ENCODE measurements around the gene CLIC4.
"Not testable (repeated sequence)": the region's sequence is repeated elsewhere in the genome, so short reads cannot be mapped to it uniquely, and the experiment has no call there.

The CLIC4 gene

DNA sequence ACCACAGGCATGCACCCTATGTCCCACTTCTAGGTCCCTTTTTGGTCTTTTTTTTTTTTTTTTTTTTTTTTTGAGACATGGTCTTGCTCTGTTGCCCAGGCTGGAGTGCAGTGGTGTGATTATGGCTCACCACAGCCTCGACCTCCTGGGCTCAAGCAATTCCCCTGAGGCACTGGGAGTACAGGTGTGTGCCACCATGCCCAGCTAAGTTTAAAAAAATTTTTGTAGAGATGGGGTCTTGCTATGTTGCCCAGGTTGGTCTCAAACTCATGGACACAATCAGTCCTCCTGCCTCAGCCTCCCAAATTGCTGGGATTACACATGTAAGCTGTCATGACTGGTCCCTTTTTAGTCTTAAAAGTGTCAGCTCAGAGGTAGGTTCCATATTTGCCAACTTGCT is 75.0 kb downstream of the CLIC4 start:
- DNase-seq (ENCODE audit: low read depth) = not testable (repeated sequence)

DNA sequence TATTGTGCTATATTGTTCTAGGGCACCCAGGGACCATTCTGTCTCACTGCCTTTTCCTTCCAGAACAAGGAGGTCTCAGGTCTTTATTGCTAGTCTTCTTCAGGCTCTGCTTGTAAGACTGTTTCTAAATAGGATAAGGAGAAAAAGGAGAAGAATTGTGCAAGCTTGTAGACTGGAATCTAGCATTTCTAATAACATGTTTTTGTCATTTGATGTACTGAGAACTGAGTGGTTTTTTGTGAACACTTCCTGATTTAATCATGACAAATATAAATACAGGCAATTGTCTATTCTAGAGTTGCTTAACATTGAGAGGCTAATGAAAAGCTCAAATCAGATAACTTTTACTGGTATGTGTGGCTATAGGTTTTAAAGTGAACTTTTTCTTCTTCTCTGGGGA is 77.6 kb downstream of the CLIC4 start:
- no peak for DNase-seq (ENCODE audit: low read depth)

DNA sequence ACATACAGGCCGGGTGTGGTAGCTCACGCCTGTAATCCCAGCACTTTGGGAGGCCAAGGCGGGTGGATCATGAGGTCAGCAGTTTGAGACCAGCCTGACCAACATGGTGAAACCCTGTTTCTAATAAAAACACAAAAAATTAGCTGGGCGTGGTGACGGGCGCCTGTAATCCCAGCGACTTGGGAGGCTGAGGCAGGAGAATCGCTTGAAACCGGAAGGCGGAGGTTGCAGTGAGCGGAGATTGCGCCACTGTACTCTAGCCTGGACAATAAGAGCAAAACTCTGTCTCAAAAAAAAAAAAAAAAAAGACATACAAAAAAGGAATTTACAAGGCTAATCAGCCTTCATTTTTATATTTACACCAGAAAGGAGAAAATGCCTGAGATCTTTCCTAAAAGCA is 78.2 kb downstream of the CLIC4 start:
- not testable (repeated sequence) for DNase-seq (ENCODE audit: low read depth)

DNA sequence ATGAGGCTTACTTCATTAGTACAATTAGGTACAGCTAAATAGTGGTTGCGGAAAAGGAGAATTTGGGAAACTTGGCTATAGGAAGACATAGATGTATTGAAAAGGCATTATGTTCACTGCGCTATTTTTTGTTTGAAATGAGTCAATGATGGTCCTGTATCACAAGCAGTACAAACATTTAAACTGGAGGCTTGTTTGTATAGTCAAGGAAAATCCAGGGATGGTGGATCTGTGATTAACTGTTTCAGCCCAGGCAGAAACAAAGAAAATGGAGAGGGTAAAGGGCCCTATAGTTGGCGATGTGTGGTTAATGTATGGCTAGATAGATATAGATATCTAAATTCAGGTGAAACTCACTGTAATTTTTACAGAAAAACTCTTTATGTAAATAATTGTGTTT is 79.9 kb downstream of the CLIC4 start:
- DNase-seq (ENCODE audit: low read depth) = no peak

DNA sequence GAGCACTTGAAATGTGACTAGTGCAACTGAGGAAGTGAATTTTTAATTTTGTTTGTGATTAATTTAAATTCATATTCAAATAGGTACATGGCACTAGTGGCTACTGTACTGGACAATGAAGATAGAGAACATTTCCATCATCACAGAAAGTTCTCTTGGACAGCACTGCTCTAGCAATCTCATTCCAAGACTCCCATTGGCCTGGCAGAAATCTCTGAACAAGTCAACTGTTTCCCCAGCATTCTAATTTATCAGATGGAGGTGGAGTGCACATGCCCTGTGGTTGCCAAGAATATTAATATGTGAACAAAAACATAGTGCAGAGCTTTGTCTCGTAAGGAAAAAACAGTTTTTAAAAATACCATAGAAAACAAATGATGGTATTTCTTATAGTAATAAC is 81.3 kb downstream of the CLIC4 start:
- DNase-seq (ENCODE audit: low read depth) = no peak

GRCh38 chr1:24827379-24828135 is 82.3 kb downstream of the CLIC4 start:
- DNase-seq (ENCODE audit: low read depth) = no peak

GRCh38 chr1:24828183-24828886 is 83.1 kb downstream of the CLIC4 start:
- DNase-seq (ENCODE audit: low read depth) = no peak

DNA sequence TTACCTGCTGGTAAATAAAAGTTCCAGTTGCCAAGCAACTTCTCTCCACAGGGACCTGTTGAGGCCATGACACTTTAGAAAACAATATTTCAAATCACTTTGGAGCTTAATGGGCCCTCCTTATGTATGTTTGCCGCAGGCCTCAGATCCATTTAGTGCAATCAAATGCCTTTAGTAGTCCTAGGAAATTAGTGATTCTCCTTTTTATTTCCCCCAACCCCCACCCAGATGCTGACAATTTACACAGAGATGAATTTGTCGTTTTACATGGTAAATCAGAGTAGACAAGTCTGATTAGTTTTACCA is 83.6 kb downstream of the CLIC4 start:
- no peak for DNase-seq (ENCODE audit: low read depth)

DNA sequence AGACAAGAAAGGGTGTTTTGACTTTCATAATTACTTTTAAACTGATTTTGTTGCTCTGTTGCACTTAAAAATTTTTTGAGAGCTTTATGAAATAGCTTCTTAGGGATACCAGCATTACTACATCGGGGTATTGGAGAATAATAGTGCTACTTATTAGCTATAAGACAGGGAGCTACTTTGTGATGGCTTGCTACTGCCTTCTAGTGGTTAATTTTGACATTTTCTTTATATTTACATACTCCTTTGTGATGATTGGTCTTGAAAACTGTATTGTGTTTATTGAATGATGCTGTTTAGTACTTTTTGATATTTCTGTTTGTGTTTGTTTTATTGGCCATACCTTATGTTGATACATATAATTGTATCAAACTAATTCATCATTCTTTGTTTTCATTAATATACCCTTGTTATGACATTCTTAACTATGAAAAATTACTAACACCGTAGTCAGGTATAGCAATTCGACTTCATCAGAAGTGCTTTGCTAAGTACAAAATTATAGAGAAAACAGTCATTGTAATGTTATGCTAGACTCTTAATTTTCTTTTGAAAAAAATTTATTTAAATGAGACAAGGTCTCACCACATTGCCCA is 85.5 kb downstream of the CLIC4 start:
- no peak for DNase-seq (ENCODE audit: low read depth)

DNA sequence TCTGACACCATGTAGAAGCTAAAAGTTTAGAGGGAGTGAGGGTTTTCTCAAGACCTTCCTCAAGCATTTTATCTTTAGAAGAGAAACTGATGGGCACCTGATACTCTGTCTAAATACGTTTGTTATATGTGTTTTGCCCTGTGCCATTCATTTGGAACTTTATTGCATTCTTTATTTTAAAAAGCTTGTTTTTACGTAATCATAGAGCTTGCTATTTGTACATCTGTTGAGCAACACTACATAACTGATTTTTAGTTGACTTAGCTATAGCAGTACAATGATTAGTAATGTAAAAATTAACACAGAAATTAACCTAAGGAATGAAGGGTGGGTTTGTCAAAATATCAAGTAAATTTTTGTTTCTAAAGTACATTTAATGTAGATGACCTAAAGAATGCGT is 96.3 kb downstream of the CLIC4 start:
- no peak for DNase-seq (ENCODE audit: low read depth)

DNA sequence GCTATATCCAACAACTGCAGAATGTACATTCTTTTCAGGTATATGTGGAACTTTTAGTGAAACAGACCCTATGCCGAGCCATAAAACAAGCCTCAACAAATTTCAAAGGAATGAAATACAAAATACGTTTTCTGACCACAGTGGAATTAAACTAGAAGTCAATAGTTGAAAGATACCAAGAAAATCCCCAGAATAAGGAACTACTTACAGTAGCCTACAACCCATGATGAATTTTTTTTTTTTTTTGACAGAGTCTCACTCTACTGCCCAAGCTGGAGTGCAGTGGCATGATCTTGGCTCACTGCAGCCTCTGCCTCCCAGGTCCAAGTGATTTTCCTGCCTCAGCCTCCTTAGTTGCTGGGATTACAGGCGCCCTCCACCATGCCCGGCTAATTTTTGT is 101.4 kb downstream of the CLIC4 start:
- no peak for DNase-seq (ENCODE audit: low read depth)

- peak; percentile 86 for DNase-seq (ENCODE audit: low read depth)
Measured at GRCh38 chr1:24847995-24848881, 103.0 kb downstream of the CLIC4 start.

DNA sequence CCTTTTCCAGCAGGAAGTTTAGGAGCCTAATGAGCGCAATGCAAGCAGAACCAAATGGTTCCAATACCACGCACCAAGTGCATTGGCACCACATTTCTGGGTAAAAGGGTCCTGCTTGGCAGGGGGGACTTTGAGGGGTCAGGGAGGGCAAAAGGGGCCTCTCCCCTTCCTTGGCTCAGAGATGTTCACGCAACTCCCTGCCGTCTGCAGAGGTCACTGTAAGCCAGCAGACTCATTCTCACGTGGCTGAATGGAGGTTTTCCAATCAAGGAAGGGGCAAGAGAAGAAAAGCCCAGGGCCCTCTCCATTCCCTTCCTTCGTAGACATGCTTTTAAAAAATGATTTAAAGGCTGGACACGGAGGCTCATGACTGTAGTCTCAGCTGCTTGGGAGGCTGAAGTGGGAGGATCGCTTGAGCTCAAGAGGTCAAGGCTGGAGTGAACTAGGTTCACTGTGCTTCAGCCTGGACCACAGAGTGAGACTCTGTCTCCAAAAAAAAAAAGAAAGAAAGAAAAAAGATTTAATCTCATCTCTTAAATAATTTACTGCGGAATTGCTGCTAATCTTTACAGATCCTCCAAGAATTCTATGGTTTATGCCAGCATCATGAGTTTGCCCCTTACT is 104.5 kb downstream of the CLIC4 start:
- DNase-seq (ENCODE audit: low read depth) = no peak

GRCh38 chr1:24850328-24850920 is 105.2 kb downstream of the CLIC4 start:
- no peak for DNase-seq (ENCODE audit: low read depth)

- no peak for DNase-seq (ENCODE audit: low read depth)
Measured at GRCh38 chr1:24853649-24854048, 108.4 kb downstream of the CLIC4 start.

DNA sequence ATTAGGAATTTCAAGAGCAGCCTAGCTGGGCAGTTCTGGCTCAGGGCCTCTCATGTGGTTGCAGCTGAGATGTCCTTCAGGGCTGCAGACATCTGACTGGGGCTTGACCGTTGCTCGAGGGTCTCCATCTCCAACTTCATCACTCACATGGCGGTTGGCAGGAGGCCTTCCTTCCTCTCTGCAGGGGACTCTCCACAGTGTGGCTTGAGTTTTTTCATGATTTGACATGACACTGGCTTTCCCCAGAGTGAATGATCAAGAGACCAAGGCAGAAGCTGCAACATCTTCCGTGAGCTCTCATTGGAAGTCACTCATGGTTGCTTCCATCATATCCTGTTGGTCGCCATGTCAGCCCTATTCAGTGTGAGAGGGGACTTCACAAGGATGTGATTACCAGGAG is 110.2 kb downstream of the CLIC4 start:
- DNase-seq (ENCODE audit: low read depth) = no peak

DNA sequence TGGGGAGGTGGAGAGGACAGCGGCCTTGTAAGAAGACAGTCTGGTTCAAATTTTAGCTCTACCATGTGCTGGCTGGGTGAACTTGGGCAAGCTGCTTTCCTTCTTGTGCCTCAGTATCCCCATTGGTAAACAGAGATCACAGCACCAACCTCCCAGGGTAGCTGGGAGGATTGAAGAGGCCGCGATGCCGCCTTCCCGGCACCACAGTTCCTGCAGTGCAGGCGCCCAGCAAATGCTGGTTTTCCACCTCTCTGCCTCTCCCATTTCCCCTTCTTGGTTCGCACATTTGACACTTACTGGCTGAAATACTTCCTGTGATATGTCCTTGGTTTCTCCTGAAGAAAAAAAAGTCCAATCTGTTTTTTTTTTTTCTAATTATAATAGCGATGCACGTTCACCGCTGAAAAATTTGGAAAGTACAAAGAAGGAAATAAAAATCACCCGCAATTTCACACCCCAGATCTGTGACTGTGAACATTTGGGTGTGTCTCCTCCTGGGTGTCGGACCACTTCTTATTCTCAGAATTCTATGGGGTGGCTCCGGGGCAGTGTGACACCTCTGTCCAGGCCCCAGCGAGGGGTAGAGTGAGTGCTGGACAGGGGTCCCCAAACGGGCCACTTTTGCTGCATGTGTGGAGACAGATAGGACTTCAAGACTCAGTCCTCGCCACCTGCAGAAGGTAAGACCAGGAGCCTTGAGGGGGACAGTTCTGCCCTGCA is 111.7 kb downstream of the CLIC4 start:
- no peak for DNase-seq (ENCODE audit: low read depth)

DNA sequence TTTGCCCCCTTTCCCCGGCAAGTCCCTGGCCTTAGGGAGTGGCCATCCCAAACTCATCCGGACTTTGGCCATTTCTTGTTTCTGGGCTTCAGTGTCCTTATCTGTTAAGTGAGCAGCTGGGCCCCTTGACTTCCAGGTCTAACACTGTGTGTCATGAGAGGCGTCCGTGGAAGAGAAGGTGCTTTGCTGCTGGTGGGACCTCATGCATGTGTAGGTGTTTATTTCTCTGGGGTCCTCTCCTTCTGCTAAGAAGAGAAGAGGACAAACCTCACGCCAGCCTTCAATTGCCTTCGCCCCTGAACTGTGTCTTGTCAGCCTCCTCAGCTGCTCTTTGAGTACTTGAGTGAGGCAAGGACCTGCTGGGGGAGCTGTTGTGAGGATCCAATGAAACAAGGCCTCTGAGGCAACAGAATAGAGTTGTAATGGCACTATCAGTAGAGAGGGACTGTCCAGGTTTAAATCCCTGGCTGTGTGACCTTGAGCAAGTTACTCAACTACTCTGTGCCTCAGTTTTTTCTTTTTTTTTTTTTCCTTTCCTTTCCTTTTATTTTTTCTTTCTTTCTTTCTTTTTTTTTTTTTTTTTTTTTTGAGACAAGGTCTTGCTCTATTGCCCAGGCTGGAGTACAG is 112.4 kb downstream of the CLIC4 start:
- no peak for DNase-seq (ENCODE audit: low read depth)

DNA sequence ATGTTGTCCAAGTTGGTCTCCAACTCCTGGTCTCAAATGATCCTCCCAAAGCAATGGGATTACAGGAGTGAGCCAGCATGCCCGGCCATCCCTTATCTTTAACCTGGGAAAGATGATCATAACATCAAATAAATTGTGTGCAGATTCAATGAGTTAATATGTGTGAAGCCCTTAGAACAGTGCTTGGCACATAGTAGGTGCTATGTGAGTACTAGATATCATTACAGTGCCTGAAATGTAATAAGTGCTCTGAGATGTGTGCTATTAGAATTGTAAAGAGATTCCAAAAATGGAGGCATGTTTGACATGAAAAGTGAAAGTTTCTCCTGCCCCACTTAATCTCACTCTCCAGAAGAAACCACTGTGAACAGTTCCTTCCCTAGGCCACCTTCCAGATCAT is 113.0 kb downstream of the CLIC4 start:
- DNase-seq (ENCODE audit: low read depth) = no peak

All from activated T-cell treated with anti-CD3 and anti-CD28 coated beads for 24 hours (primary cell).